ENCODE results near the gene SLC25A1.

The SLC25A1 gene

DNA sequence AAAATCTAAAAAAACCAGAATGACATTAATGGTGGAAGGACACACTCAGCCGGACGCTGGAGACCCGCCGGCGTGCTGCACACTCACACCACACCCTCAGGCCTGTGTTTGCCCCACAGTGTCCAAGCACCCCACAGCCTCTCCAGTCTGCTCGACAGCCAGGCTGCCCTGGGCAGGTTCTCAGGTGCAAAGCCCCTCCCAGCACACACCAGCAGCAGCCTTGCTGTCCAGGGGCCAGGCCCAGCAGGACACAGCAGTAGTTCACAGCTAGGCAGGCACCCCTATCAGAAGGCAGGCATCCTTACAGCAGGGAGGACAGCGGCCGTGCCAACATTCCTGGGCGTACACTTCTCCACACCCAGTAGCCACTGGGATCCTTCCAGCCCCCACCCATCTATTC is 1.7 kb upstream of the SLC25A1 start:
- no peak for DNase-seq

DNA sequence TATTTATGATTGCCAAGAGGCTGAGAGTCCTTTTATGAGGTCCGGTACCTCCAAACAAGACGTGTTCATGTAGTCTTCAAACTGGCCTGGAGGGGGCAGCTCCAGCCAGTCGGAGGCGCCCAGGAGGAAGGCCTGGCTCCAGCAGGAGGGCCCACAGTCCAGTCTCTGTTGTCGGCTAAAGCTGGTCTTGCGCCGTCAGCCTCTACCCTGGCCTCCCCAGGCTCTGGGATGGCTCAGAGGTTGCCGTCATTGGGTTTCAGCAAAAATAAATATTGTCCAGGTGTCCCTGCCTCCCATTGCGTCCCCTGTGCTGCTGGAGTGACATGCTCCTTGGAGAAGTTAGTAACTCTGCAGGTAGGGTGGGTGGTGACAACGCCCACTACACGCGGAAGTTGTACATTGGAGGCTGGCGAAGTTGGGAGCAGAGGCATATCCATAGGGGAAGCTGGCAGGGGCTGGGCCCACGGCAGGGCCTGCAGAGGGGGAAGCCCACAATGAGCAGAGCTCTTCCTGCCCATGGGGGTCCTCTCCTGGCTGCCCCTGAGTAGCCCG is 1.0 kb upstream of the SLC25A1 start:
- DNase-seq: peak; percentile 54

DNA sequence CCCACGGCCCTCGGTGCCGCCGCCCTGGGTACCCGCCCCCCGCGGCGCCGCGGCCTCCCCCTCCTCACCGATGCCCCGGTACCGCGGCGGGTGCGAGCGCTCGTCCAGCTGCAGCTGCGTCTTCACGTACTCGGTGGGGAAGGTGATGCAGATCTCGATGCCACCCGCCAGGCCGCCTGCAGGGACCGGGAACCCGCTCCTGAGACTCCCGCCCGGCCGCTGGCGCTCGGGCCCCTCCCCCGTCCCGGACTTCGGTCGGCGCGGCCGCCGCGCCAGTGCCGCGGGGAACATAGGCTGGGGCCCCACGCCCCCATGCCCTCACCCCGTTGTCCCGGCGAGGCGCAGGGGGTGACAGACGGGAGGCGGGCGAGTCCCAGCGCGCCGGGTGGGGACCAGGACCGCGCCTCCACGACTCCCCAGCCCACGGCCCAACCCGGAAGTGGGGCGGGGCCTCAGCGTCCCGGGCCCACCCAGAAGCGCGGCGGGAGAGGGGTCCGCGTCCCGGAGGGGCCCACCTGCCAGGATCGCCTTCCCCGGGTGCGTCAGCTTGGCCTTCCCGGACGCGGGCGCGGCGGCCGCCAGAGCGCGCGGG is 375 bp downstream of the SLC25A1 start:
- peak; percentile 60 for DNase-seq

DNA sequence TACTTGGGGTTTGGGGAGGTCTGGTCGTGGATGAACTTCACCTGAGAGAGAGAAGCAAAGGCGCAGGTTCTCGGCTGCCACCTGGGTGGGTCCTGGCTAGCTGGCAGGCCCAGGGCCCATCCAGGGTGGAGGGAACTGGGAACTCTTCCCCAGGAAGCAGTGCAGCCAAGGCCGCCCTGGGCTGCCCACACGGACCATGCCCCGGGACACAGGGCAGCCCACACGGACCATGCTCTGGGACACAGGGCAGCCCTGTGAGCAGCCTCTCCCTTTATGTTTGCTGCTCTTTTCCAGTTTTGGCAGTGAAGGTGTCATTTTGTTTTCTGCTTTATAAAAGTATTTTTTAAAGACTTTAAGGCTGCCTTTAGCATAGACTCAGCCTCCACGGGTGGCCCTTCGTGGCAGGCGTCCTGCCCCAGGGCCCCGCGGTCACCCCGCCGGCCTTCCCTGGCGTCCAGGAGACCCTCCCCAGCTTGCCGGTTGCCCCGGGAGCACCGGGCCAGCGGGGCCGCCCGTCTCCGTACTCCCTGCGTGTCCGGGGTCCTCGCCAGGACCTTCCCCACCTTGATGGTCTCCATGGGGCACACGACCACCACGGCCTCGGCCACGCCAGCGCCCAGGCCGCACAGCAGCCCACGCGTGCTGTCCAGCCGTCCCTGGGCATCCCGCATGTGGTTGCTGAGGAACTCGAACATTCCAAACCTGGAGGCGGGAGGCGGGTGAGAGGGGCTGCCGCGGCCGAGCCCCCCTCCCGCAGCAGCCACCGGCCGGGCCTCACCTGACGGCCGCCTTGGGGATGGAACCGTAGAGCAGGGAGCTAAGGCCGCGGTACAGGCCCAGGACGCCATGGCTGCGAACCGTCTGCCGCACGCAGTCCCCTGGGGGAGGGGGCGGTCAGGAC is 1.1 kb downstream of the SLC25A1 start:
- DNase-seq: no peak

DNA sequence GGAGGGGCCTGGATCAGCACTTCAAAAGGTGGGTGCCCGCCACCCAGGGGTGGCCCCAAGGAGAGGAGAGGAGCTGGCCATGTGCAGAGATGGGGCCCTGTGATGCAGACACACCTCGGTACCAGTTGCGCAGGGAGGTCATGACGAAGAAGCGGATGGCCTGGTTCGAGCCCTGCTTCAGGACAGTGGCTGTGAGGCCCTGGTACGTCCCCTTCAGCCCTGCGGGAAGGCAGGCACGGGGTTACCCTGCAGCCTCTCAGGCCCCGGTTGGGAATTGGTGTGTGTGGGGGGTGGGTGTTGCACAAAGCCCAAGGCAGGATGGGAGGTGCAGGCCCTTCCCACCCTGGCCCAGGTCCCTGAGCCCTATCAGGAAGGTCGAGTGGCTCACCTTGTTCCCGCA is 1.8 kb downstream of the SLC25A1 start:
- DNase-seq: no peak

DNA sequence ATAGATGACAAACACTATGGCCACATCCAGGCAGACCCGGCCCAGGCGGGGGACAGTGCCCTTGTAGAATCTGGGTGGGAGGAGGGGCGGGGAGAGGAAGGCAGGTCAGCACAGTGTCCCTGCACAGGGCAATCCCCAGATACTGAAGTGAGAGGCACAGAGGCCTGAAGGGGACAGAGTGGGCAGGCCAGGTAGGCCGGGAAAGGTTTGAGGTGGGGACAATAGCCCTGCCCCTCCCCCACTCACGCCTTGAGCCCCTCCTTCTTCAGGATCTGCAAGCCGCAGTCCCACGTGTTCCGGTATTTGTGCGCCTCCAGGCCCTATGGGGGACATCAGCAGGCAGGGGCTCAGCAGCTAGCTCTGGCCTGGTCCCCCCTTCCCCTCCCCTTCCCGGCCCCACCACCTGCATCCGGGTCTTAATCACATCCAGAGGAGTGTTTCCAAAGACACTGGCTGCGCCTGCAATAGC is 2.3 kb downstream of the SLC25A1 start:
- no peak for DNase-seq

DNA sequence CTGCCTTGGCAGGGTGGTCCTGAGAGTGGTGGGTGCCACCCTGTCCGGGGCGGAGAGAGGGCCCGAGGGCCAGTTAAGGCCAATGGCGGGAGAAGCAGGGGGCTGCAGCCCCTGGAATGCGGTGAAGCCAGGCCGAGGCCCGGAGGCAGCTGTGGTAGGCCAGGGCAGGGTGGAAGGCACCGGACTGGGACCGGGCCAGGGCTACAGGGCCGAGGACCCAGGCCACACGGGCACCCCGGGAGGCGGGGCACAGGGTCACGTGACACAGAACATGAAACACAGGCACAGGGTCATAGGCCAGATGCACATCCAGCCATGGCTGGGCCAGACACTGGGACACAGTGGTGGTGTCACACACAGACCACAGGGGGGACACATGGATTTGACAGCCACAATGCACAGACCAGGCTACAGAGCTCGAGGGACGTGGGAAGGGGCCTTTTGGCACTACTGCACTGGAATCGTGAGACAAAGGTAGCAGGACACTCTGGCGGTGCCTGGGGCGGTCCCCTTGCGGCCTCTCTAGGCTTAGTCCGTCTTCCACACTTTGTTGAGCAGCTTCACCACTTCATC is 2.8 kb downstream of the SLC25A1 start:
- DNase-seq: no peak

DNA sequence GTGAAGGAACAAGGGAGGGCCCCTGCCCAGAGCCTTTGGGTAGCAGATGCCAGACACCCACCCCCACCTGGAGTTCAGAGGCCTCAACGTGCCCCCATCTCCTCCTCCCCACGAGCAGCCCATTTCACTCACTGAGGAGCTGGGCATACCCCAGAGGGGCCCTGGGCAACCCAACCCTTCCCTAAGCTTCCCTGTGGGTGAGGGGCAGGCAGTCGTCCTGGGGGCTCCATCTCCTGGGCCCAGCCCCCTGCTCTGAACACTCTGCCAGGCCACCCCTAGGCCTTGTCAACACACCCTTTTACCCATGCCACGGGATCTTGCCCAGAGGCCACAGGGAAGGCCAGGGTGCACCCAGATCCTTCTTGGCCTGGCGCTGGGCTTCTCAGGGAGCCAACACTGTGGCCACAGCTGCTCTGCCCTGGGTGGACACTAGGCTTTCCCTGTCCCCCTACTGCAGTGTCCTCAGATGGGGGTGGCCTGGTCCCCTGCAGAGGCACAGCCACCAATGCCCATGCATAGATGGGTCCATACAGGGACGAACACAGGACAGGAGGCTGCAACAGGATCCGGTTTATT is 3.4 kb downstream of the SLC25A1 start:
- no peak for DNase-seq

DNA sequence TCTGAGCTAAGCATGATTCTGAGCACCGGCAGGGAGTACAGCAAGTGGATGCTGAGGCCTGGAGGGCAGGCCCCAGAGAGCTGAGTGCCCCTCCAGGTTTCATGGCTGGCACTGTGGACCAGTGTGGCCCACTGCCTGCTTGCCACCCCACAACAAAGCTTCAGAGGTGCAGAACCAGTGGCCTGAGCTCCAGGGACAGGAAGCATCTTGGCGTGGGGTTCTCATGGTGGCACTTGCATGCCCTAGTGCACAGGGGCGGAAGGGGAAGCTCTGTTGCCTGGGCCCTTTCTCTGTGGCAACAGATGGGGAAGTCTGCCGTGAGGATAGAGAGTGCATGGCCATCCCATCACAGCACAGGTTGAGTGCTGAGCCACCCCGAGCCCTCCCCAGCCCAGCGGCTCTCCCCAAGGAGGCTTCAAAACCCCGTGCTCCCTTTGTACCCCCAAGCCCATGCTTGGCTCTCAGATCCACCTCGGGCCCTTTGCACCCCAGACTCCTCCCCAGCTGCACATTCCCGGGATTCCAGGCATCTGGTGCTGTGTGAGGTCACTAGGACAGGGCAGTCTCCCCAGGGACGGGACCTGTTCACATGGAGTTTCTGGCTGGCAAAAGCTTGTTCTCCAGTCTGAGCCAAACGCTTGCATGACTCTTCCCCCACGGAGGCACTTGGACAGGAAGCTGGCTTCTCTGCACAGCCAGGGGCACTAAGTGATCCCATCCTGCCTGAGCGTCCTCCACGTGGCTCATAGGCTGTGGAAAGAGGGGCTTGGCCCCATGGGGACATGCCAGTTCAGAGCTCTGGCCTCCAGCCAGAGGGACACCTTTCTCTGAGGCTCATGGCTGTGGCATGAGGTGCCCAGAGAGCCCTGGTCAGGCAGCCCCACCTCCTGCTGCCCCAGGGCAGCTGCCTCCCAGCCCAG is 4.2 kb downstream of the SLC25A1 start:
- DNase-seq: no peak

DNA sequence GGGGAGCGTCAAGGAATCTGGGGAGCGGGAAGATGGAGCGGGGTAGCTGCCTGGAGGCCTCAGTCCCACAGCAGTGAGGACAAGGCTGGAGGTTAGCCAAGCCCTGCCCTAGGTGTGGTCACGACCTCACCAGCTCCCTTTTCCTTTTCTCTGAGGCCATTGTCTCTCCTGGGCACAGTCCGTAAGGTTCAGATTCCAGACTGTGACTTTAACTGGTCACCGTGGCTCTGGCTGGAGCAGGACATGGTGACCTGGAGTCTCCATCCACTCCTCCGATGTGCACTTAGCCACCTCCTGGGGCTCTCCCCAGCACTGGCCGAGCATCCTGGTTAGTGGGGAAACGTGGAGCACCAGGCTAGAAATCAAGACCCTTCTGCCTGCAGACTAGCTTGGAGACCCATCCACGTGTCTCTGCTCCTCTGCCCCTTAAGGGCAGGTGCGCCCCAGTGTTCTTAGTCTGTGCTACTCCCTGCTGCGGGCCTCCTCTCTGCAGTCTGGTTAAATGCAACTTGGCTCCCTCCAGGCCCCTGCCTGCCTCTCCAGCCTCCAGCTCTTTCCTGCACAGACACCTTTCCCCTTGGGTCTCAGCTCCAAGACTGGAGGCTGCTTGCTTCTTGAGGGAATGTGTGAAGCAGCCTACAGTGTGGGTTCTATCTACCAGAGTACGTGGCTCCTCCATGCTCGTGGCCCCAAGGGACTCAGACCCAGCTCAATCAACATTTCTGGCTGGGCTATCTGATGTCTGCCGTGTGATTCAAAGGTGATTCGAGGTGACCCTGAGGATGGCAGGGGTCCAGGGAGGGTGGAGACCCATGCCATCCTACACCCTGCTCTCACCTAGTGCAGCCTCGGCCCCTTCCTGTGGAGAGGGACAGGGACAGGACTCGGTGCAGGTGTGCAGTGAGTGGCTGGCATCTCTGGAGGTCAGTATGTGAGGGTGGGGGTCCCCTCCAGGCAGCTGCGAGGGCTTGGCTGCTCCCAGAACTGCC is 5.2 kb downstream of the SLC25A1 start:
- DNase-seq: no peak

DNA sequence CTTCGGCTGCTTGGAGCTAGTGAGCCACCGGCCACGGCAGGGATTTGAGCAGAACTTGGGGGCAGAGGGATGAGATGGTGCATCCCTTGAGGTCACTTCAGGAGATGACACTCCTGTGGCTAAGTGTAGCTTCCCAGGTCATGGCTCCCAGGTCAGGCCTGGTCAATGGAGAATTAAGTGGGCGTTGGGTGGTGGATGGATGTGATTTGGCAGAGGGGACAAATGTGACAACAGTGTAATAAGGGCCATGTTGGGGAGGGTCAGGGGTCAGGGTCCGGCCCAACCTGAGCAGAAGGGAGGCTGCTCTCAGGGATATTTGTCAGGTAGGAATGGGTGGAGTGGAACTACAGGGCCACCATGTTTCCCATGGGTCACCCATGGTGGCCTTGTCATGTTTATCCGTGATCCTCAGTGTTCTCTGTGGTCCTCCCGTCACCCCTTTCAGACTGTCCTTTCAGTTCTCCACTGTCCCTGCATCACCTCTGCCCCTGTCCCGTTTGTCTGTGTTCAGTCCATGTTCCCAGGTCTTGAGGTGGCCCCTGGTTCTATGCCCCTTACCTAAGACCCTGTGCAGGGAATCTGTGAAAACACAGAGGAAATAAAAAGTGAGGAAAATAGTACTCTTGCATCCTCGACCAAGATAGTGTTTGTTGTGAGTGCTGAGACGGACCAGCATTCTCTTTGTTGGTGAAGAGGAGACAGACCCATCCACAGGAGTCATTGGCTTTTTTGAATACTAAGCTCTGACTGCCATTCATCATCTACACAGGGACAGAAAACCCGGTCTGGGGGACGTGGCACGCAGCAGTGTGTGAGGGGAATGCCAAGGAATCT is 6.1 kb downstream of the SLC25A1 start:
- DNase-seq: no peak

DNA sequence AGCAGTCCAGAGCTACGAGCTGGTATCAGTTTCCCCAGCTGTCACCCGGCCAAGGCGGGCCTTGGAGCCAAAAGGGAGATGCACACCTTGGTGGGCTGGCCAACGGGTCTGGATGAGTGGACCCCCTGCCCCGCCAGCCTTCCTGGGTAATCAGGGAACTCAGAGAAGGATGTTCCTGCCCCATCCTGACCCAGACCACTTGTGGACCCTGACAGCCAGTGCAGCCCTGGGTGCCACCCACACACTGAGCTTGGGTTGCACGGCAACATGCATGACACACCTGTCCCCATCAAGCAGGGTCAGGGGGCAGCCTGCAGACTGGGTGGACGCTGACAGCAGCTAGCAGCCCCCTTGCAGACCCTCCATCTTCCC is 8.6 kb downstream of the SLC25A1 start:
- DNase-seq: no peak

DNA sequence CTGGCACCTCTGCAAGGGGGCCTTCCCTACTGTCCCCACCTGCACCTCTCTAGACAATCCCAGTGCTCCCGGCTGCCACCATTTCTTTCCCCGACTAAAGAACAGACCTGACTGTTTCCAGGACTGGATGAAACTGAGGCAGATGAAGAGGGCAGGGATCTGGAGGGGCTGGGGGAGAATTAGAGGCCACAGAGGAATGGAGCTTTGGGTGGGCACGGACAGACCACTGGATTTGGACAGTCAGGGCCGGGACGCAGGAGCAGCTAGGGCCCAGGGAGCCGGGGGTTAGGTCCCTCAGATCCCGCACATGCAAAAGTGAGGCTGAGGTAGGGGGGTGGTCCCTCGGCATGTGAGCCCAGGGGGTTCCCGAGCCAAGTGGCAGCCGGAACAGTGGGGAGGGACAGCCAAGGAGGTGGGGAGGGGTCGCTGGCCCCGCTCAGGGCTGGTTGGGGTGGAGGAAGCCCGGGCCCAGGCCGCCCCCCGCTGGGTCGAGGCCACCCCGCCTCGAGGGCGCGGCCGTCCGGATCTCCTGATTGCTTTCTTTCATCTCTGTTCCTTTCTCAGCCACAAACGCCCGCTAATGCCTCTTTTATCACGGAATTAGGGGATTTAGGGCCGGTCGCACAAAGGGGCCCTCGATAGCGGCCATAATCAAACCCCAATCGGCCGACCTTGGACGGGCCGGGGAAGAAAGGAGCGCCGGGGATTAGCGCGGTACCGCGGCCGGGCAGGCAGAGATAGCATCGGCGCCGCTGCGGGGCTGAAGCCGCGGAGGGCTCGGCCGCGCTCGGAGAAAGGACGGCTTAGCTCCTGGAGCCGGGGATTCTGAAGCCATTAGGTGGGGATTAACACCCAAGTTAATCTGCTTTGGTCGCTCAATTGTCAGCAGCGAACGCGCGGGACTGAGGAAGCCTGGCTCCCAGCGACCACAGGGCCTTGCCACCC is 9.3 kb downstream of the SLC25A1 start:
- DNase-seq: no peak

DNA sequence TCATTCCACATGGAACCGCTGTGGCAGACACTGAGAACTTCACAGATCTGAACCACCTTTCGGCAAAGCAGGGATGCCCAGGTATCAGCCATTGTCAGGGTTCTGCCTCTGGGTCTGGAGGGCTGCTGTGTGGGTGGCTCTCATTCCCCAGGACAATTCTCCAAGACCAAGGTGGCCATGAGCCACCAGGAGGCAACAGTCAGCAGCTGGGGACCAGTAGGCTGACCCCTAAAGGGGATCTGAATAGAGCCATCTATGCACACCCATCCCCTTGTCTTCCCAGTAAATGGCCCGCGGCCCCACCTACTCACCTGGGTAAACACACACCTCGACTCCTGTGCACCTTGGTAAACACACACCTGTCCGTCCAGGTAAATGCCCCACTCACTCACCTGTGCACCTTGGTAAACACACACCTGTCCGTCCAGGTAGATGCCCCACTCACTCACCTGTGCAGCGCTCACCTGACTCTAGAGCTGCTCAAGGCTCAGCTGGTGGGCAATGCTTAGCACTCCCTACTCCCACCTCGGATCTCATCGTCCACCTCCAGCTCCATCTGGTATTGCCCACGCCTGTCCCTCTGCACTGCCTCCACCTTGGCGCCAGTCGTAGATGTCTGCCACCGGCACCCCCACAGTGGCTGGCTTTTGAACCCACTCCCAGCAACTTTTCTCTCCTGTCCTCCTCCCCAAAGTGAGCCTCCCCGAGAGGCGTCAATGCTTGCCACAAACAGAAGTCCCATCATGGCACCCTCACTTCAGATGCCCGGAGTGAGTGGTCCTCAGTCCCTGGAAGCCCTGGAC is 10.2 kb downstream of the SLC25A1 start:
- DNase-seq: no peak

DNA sequence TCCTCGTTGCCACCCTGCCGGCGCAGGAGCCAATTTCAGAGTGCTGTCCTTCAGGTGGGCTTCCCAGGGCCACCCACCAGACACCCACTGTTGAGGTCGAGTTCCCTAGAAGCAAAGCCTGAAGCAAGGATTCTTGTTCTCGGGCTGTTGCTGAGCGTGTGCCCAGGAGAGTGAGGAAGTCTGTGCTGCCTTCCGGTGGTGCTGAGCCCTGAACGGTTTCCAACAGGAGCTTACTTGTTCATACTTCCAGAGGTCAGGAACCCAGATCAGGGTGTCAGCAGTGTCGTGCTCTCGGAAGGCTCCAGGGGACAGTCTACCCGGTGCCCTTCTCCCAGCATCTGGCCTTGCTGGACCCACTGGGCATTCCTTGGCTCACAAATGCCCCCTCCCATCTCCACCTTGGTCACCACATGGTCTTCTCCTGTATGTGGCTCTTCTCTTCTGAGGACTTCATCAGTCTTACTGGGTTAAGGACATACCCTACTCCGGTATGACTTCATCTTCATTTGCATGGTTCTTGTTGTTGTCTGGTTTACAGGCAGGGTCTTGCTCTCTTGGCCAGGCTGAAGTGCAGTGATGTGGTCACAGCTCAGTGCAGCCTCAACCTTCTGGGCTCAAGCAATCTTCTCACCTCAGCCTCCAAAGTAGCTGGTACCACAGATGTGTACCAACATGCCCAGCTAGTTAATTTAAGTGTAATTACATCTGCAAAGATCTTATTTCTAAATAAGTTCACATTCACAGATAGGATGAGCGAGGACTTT is 11.2 kb downstream of the SLC25A1 start:
- no peak for DNase-seq

DNA sequence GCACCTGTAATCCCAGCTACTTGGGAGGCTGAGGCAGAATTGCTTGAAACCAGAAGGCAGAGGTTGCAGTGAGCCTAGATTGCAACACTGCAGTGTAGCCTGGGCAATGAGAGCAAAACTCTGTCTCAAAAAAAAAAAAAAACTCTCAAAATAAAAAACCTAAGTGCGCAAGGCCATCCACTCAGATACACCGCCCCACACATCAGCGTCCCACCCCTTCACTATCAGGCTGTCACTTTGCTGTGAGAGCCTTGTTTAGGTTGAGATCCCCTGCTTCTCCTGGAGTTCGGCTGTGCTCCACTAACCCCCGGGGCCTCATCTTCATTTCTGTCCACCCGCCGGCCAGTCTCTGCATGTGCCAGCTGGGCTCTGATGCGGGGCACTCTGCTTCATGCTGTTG is 12.1 kb downstream of the SLC25A1 start:
- DNase-seq: no peak

DNA sequence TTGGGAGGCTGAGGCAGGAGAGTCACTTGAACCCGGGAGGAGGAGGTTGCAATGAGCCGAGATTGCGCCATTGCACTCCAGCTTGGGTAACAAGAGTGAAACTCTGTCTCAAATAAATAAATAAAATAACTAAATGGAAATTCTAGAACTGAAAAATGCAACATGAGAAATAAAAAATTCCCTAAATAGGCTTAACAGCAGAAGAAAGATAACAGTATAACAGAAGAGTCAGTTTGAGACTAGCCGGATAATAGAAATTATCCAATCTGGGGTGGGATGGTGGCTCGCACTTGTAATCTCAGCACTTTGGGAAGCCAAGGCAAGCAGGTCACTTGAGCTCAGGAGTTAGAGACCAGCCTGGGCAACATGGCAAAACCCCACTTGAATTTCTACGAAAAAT is 14.1 kb downstream of the SLC25A1 start:
- no peak for DNase-seq

All from NCI-H345 (cell line).